Neural crest cell (in vitro differentiated cells): ENCODE measurements around the gene ZFAND3. TPM values are rescaled to one million over a fixed set of nuclear protein-coding genes. Genes with fewer than 3 reads are reported as not detected.

Experiments
- DNase-seq: peaks from one replicate; pipeline ENCODE4 v3.0.0; 2021; ENCODE audit warnings: low read depth, mixed read lengths, low spot score
- H3K27ac Mint-ChIP-seq: one replicate; pipeline ENCODE4 v1.8.0; 2021; ENCODE audit warnings: mild to moderate bottlenecking, mixed read lengths; ENCODE audit not compliant: unreplicated experiment
- H3K27me3 Mint-ChIP-seq: 2 replicates; pipeline ENCODE4 v1.8.0; 2021; ENCODE audit warnings: low read depth, mild to moderate bottlenecking, mixed read lengths
- H3K36me3 Mint-ChIP-seq: 2 replicates; pipeline ENCODE4 v1.8.0; 2021; ENCODE audit warnings: low read depth, mild to moderate bottlenecking, mixed read lengths
- H3K4me1 Mint-ChIP-seq: 2 replicates; pipeline ENCODE4 v1.8.0; 2021; ENCODE audit warnings: mixed read lengths
- H3K4me3 Mint-ChIP-seq: one replicate; pipeline ENCODE4 v1.8.0; 2021; ENCODE audit warnings: mild to moderate bottlenecking, mixed read lengths
- H3K9me3 Mint-ChIP-seq: 2 replicates; pipeline ENCODE4 v1.8.0; 2021; ENCODE audit warnings: mixed read lengths
- CTCF ChIP-seq: fragments of 200-600 bp; sonication (generic); conservative IDR thresholded peaks from 2 replicates; pipeline ENCODE4 v1.5.0; 2021; ENCODE audit warnings: antibody characterized with exemption, mild to moderate bottlenecking
- total RNA-seq: library from RNA; stranded (reverse); gene quantifications from 2 replicates; pipeline ENCODE4 v1.2.1, GENCODE V29; 2021

ZFAND3 gene
- total RNA-seq, 1 donor from 2014 or later, result 65.9 TPM

- Mint-ChIP-seq H3K27me3 (no peaks in the 10 kb centered on the region), H3K9me3 (no peaks in the 10 kb centered on the region), H3K27ac (no peak overlapping the region), H3K36me3 (no peaks in the 10 kb centered on the region), H3K4me1 (peaks cover 16% of the 10 kb centered on the region), H3K4me3 (no peak overlapping the region)
- no peak for DNase-seq
- no peak for TF ChIP-seq CTCF
Measured at GRCh38 chr6:37792457-37793033, 27.0 kb upstream of the ZFAND3 start.

GRCh38 chr6:37793067-37793466 is 26.5 kb upstream of the ZFAND3 start:
- Mint-ChIP-seq H3K4me3 (no peak overlapping the region), H3K27me3 (no peaks in the 10 kb centered on the region), H3K9me3 (no peaks in the 10 kb centered on the region), H3K4me1 (peaks cover 16% of the 10 kb centered on the region), H3K27ac (no peak overlapping the region), H3K36me3 (no peaks in the 10 kb centered on the region)
- no peak for DNase-seq
- no peak for TF ChIP-seq CTCF

- no peaks in the 10 kb centered on the region for H3K27me3 Mint-ChIP-seq
- no peaks in the 10 kb centered on the region for H3K9me3 Mint-ChIP-seq
- H3K4me3 Mint-ChIP-seq, result no peak overlapping the region
- TF ChIP-seq CTCF, result no peak
- H3K4me1 Mint-ChIP-seq, result peaks cover 16% of the 10 kb centered on the region
- no peak for DNase-seq
- no peaks in the 10 kb centered on the region for H3K36me3 Mint-ChIP-seq
- no peak overlapping the region for H3K27ac Mint-ChIP-seq
Measured at GRCh38 chr6:37794825-37795224, 24.7 kb upstream of the ZFAND3 start.

- H3K27ac Mint-ChIP-seq, result no peak overlapping the region
- H3K36me3 Mint-ChIP-seq, result no peaks in the 10 kb centered on the region
- DNase-seq, result no peak
- no peak for TF ChIP-seq CTCF
- H3K9me3 Mint-ChIP-seq, result no peaks in the 10 kb centered on the region
- no peak overlapping the region for H3K4me3 Mint-ChIP-seq
- no peaks in the 10 kb centered on the region for H3K4me1 Mint-ChIP-seq
- H3K27me3 Mint-ChIP-seq, result no peaks in the 10 kb centered on the region
Measured at GRCh38 chr6:37798436-37799262, 20.9 kb upstream of the ZFAND3 start.

GRCh38 chr6:37799263-37799644 is 20.3 kb upstream of the ZFAND3 start:
- Mint-ChIP-seq H3K27ac (no peak overlapping the region), H3K4me1 (no peaks in the 10 kb centered on the region), H3K36me3 (no peaks in the 10 kb centered on the region), H3K4me3 (no peak overlapping the region), H3K9me3 (no peaks in the 10 kb centered on the region), H3K27me3 (no peaks in the 10 kb centered on the region)
- DNase-seq, result no peak
- TF ChIP-seq CTCF, result no peak
